Heart left ventricle (tissue), 16 donors: Measurements from ENCODE around the gene C7orf25. TPM values are rescaled to one million over a fixed set of nuclear protein-coding genes. Genes with fewer than 3 reads are reported as not detected.

Experiments used
- ATAC-seq, 4 donors: fragments of 200-7000 bp; cut with Tn5 transposase; one replicate each; pipeline ENCODE4 v1.9.1; 2020 to 2022; ENCODE audit warnings: moderate library complexity in 4 of 4, mild to moderate bottlenecking in 3 of 4, moderate number of reproducible peaks in 1 of 4
- DNase-seq, 5 donors: peaks; one replicate each; pipeline ENCODE4 v3.0.0-alpha.2; 2020
- H3K27ac ChIP-seq, 12 donors: fragments of 200-600 bp; sonication (generic) in 4 of 12; one replicate each; pipeline versions ENCODE4 v1.5.0 to v1.8.0; 2016 to 2022; ENCODE audit warnings: mild to moderate bottlenecking in 2 of 12
- H3K27me3 ChIP-seq, 9 donors: fragments of 200-600 bp; sonication (generic) in 2 of 9; one replicate each; pipeline versions ENCODE4 v1.5.1 to v1.8.0; 2016 to 2022; ENCODE audit warnings: mild to moderate bottlenecking in 3 of 9
- H3K36me3 ChIP-seq, 9 donors: fragments of 200-600 bp; sonication (generic) in 2 of 9; one replicate each; pipeline versions ENCODE4 v1.5.0 to v1.8.0; 2018 to 2022; ENCODE audit warnings: mild to moderate bottlenecking in 2 of 9
- H3K4me1 ChIP-seq, 12 donors: fragments of 200-600 bp; sonication (generic) in 4 of 12; one replicate each; pipeline versions ENCODE4 v1.5.0 to v1.8.0; 2016 to 2022; ENCODE audit warnings: mild to moderate bottlenecking in 3 of 12
- H3K4me3 ChIP-seq, 12 donors: fragments of 200-600 bp; sonication (generic) in 4 of 12; one replicate each; pipeline versions ENCODE4 v1.5.0 to v1.8.0; 2017 to 2022; ENCODE audit warnings: mild to moderate bottlenecking in 9 of 12, moderate library complexity in 4 of 12
- H3K9me3 ChIP-seq, 12 donors: fragments of 200-600 bp; sonication (generic) in 4 of 12; one replicate each; pipeline versions ENCODE4 v1.5.0 to v1.8.0; 2016 to 2022; ENCODE audit warnings: mild to moderate bottlenecking in 1 of 12
- CTCF ChIP-seq, 12 donors: fragments of 200-600 bp; sonication (generic) in 4 of 12; IDR thresholded peaks; one replicate each; pipeline versions ENCODE4 v1.5.0 to v1.8.0; 2018 to 2022; ENCODE audit warnings: antibody characterized with exemption in 12 of 12, mild to moderate bottlenecking in 5 of 12
- POLR2A ChIP-seq, 2 donors: fragments of 450-650 bp; IDR thresholded peaks; one replicate each; pipeline ENCODE4 v1.6.1; 2017; ENCODE audit warnings: antibody characterized with exemption in 2 of 2, mild to moderate bottlenecking in 2 of 2, moderate library complexity in 2 of 2
- WGBS, 4 donors: extraction: QIAGEN DNeasy Blood & Tissue Kit in 2 of 4; methylation state at CpG; one replicate each; pipeline versions ENCODE4 v1.1.5 to v1.1.7; 2013 to 2018; 5-methylcytosine and 5-hydroxymethylcytosine counted together
- intact Hi-C, 10 donors: fragments of 100-400 bp; cut with DNase I; formaldehyde crosslinking; loops; one replicate each; pipeline versions ENCODE4 v1.11.1 to v1.14.2; 2022
- polyA plus RNA-seq, 2 donors: library from polyadenylated mRNA; stranded (reverse); fragments of 200-250 nt; gene quantifications; one replicate each; pipeline ENCODE4 v1.2.3, GENCODE V29; 2013
- total RNA-seq, 9 donors: library from RNA; depleted of rRNA in 2 of 9; stranded (reverse); fragments of >200 nt in 2 of 9; fragmentation: NEBNext Ultra II Directional in 3 of 9; extraction: Animal tissue kit (Norgen Biotek cat#: 25700) in 3 of 9; gene quantifications; one replicate each; pipeline versions ENCODE4 v1.1.0 to v1.2.4, GENCODE V29; 2016 to 2023
- donor health status: ischemic (EF 13 %, LVEDD 7.1; RV severe dilation, severe dysfunction).
- donor health status: healthy with polysubstance abuse.
- donor health status: DM: no; HTN: yes; CAD: no.
- donor health status: DM: no; HTN: no; CAD: no.
- donor health status: ischemic (EF 25% LVEDD 6.9; RV normal size, moderate dysfunction).
- donor health status: ischemic (EF 25% LVEDD 5.7; RV mildly dilated, moderate dysfunction).
- donor health status: healthy.
- donor health status: DM: yes; HTN: yes; CAD: no.
- donor health status: ischemic (EF 35%, LVEDD 5.7; RV mildly dilated, moderate dysfunction).
- donor health status: nonischemic (EF 11% LVEDD 7.7; RV severe dilation, severe dysfunction).
- donor health status: DM: yes; HTN: yes; CAD: no.
- donor health status: PGD.
- donor health status: ischemic (EF 29% LVEDD 5.4; RV normal size, mild dysfunction).
- donor health status: nonischemic (EF 23%, LVEDD 6.1; RV moderate dilation, normal function).

C7orf25 gene
- total and polyA plus RNA-seq, 11 donors = 1.8 to 9.1 (median 4.9) TPM

- Histone ChIP-seq H3K27ac (peak overlapping the region; percentile 16 to 88 (median 79)), H3K4me1 (peaks cover 6 to 57% (median 37%) of the 10 kb centered on the region in 12 donors), H3K27me3 (no peaks in the 10 kb centered on the region), H3K36me3 (peaks cover 0 to 31% (median 26%) of the 10 kb centered on the region in 9 donors), H3K4me3 (peak overlapping the region; percentile 61 to 97 (median 72)), H3K9me3 (no peaks in the 10 kb centered on the region)
- DNase-seq = no peak
- intact Hi-C loops = loop anchor here in 4 of 10 donors (10.0 kb wide), 3 partner anchors 523 to 903 kb away; partner anchors contain the start of gene COA1 (in 2 of the 4)
- ATAC-seq = no peak
- WGBS, 4 donors = 0 to 1% (median 0%) methylated on average over 12 of the region's 12 CpGs
- TF ChIP-seq CTCF (IDR thresholded peaks at IDR 0.05) (no peak), POLR2A (IDR thresholded peaks at IDR 0.05) (no peak)
Measured at GRCh38 chr7:42931447-42931833, 19.6 kb upstream of the C7orf25 start.

- ATAC-seq = no peak
- peaks cover 6 to 57% (median 37%) of the 10 kb centered on the region in 12 donors for H3K4me1 ChIP-seq
- H3K4me3 ChIP-seq = peak overlapping the region; percentile 61 to 97 (median 72)
- H3K9me3 ChIP-seq = no peaks in the 10 kb centered on the region
- H3K27ac ChIP-seq = peak overlapping the region in 2 of 12 donors; percentile 74 to 88
- intact Hi-C loops = loop anchor here in 4 of 10 donors (10.0 kb wide), 3 partner anchors 524 to 904 kb away; partner anchors contain the start of gene COA1 (in 2 of the 4)
- 10 to 18% (median 14%) methylated on average over 5 of the region's 5 CpGs for WGBS, 4 donors
- H3K36me3 ChIP-seq = peaks cover 0 to 31% (median 26%) of the 10 kb centered on the region in 9 donors
- H3K27me3 ChIP-seq = no peaks in the 10 kb centered on the region
- TF ChIP-seq CTCF (IDR thresholded peaks at IDR 0.05) (no peak), POLR2A (IDR thresholded peaks at IDR 0.05) (no peak)
- DNase-seq = no peak
Measured at GRCh38 chr7:42930889-42931288, 19.0 kb upstream of the C7orf25 start.

GRCh38 chr7:42929449-42929848 is 17.6 kb upstream of the C7orf25 start:
- H3K27me3 ChIP-seq = no peaks in the 10 kb centered on the region
- TF ChIP-seq POLR2A (IDR thresholded peaks at IDR 0.05) = no peak
- TF ChIP-seq CTCF (IDR thresholded peaks at IDR 0.05) = no peak
- 62 to 76% (median 68%) methylated on average over 3 of the region's 3 CpGs for WGBS, 4 donors
- no peak overlapping the region for H3K4me3 ChIP-seq
- intact Hi-C loops = no loop called here
- ATAC-seq (no peak), DNase-seq (no peak)
- peaks cover 6 to 55% (median 35%) of the 10 kb centered on the region in 12 donors for H3K4me1 ChIP-seq
- H3K27ac ChIP-seq = no peak overlapping the region
- H3K9me3 ChIP-seq = no peaks in the 10 kb centered on the region
- H3K36me3 ChIP-seq = peaks cover 0 to 34% (median 28%) of the 10 kb centered on the region in 9 donors

GRCh38 chr7:42928754-42929153 is 16.9 kb upstream of the C7orf25 start:
- WGBS, 4 donors = 54 to 78% (median 67%) methylated on average over 3 of the region's 3 CpGs
- ATAC-seq (no peak), DNase-seq (no peak)
- intact Hi-C loops = no loop called here
- Histone ChIP-seq H3K4me3 (no peak overlapping the region), H3K4me1 (peaks cover 4 to 48% (median 29%) of the 10 kb centered on the region in 12 donors), H3K27ac (no peak overlapping the region), H3K27me3 (no peaks in the 10 kb centered on the region), H3K9me3 (no peaks in the 10 kb centered on the region), H3K36me3 (peaks cover 0 to 41% (median 35%) of the 10 kb centered on the region in 9 donors)
- TF ChIP-seq CTCF (IDR thresholded peaks at IDR 0.05) = no peak
- TF ChIP-seq POLR2A (IDR thresholded peaks at IDR 0.05) = no peak
